ENCODE data around the gene REEP5.

REEP5 gene

GRCh38 chr5:112958093-112959088 lies 36.4 kb upstream of the REEP5 start:
- Histone ChIP-seq H3K9ac (ENCODE audit: low read length) (no peak overlapping the region), H3K4me3 (ENCODE audit: low read depth, low read length) (no peak overlapping the region), H3K4me1 (ENCODE audit: control insufficient read depth, insufficient read depth, low read length) (no peaks in the 10 kb centered on the region; the same call in 1 of the 2 replicates), H3K27ac (ENCODE audit: low read depth, low read length) (no peak overlapping the region), H3K36me3 (ENCODE audit: control insufficient read depth, insufficient read depth, low read length) (no peaks in the 10 kb centered on the region), H3K27me3 (ENCODE audit: control insufficient read depth, insufficient read depth, low read length) (no peaks in the 10 kb centered on the region), H3K9me3 (ENCODE audit: control insufficient read depth, insufficient read depth, low read depth, low read length) (peaks cover 7% of the 10 kb centered on the region)

GRCh38 chr5:112957036-112957808 lies 35.2 kb upstream of the REEP5 start:
- Histone ChIP-seq H3K36me3 (ENCODE audit: control insufficient read depth, insufficient read depth, low read length) (no peaks in the 10 kb centered on the region), H3K4me1 (ENCODE audit: control insufficient read depth, insufficient read depth, low read length) (no peaks in the 10 kb centered on the region; the same call in 1 of the 2 replicates), H3K9ac (ENCODE audit: low read length) (no peak overlapping the region), H3K4me3 (ENCODE audit: low read depth, low read length) (no peak overlapping the region), H3K9me3 (ENCODE audit: control insufficient read depth, insufficient read depth, low read depth, low read length) (peaks cover 7% of the 10 kb centered on the region), H3K27me3 (ENCODE audit: control insufficient read depth, insufficient read depth, low read length) (no peaks in the 10 kb centered on the region), H3K27ac (ENCODE audit: low read depth, low read length) (no peak overlapping the region)

GRCh38 chr5:112956606-112957005 lies 34.6 kb upstream of the REEP5 start:
- H3K4me3 ChIP-seq (ENCODE audit: low read depth, low read length), result no peak overlapping the region
- no peaks in the 10 kb centered on the region for H3K27me3 ChIP-seq (ENCODE audit: control insufficient read depth, insufficient read depth, low read length)
- no peak overlapping the region for H3K27ac ChIP-seq (ENCODE audit: low read depth, low read length)
- H3K9me3 ChIP-seq (ENCODE audit: control insufficient read depth, insufficient read depth, low read depth, low read length), result peaks cover 9% of the 10 kb centered on the region
- no peaks in the 10 kb centered on the region for H3K36me3 ChIP-seq (ENCODE audit: control insufficient read depth, insufficient read depth, low read length)
- H3K4me1 ChIP-seq (ENCODE audit: control insufficient read depth, insufficient read depth, low read length), result no peaks in the 10 kb centered on the region; the same call in 1 of the 2 replicates
- no peak overlapping the region for H3K9ac ChIP-seq (ENCODE audit: low read length)

GRCh38 chr5:112951124-112951702 lies 29.2 kb upstream of the REEP5 start:
- Histone ChIP-seq H3K36me3 (ENCODE audit: control insufficient read depth, insufficient read depth, low read length) (no peaks in the 10 kb centered on the region), H3K27me3 (ENCODE audit: control insufficient read depth, insufficient read depth, low read length) (no peaks in the 10 kb centered on the region), H3K27ac (ENCODE audit: low read depth, low read length) (no peak overlapping the region), H3K9me3 (ENCODE audit: control insufficient read depth, insufficient read depth, low read depth, low read length) (peaks cover 10% of the 10 kb centered on the region), H3K4me1 (ENCODE audit: control insufficient read depth, insufficient read depth, low read length) (no peaks in the 10 kb centered on the region), H3K9ac (ENCODE audit: low read length) (no peak overlapping the region), H3K4me3 (ENCODE audit: low read depth, low read length) (no peak overlapping the region)

- Histone ChIP-seq H3K27ac (ENCODE audit: low read depth, low read length) (no peak overlapping the region), H3K9ac (ENCODE audit: low read length) (no peak overlapping the region)
These were observed 26.4 kb upstream of the REEP5 start for GRCh38 chr5:112948458-112948857.

GRCh38 chr5:112940670-112941069 lies 18.6 kb upstream of the REEP5 start:
- Histone ChIP-seq H3K9me3 (ENCODE audit: control insufficient read depth, insufficient read depth, low read depth, low read length) (no peaks in the 10 kb centered on the region), H3K27me3 (ENCODE audit: control insufficient read depth, insufficient read depth, low read length) (no peaks in the 10 kb centered on the region), H3K27ac (ENCODE audit: low read depth, low read length) (no peak overlapping the region), H3K36me3 (ENCODE audit: control insufficient read depth, insufficient read depth, low read length) (no peaks in the 10 kb centered on the region), H3K4me1 (ENCODE audit: control insufficient read depth, insufficient read depth, low read length) (no peaks in the 10 kb centered on the region), H3K4me3 (ENCODE audit: low read depth, low read length) (no peak overlapping the region), H3K9ac (ENCODE audit: low read length) (no peak overlapping the region)

More at GRCh38 chr5:112948458-112948857, 26.4 kb upstream of the REEP5 start:
- Histone ChIP-seq H3K4me3 (ENCODE audit: low read depth, low read length) (no peak overlapping the region), H3K27me3 (ENCODE audit: control insufficient read depth, insufficient read depth, low read length) (no peaks in the 10 kb centered on the region), H3K4me1 (ENCODE audit: control insufficient read depth, insufficient read depth, low read length) (no peaks in the 10 kb centered on the region), H3K36me3 (ENCODE audit: control insufficient read depth, insufficient read depth, low read length) (no peaks in the 10 kb centered on the region), H3K9me3 (ENCODE audit: control insufficient read depth, insufficient read depth, low read depth, low read length) (peaks cover 4% of the 10 kb centered on the region; the same call in 1 of the 2 replicates)

GRCh38 chr5:112938286-112938685 lies 16.3 kb upstream of the REEP5 start:
- no peak overlapping the region for H3K4me3 ChIP-seq (ENCODE audit: low read depth, low read length)
- no peaks in the 10 kb centered on the region for H3K36me3 ChIP-seq (ENCODE audit: control insufficient read depth, insufficient read depth, low read length)
- no peak overlapping the region for H3K9ac ChIP-seq (ENCODE audit: low read length)
- no peaks in the 10 kb centered on the region for H3K9me3 ChIP-seq (ENCODE audit: control insufficient read depth, insufficient read depth, low read depth, low read length)
- H3K4me1 ChIP-seq (ENCODE audit: control insufficient read depth, insufficient read depth, low read length), result no peaks in the 10 kb centered on the region
- H3K27me3 ChIP-seq (ENCODE audit: control insufficient read depth, insufficient read depth, low read length), result no peaks in the 10 kb centered on the region
- no peak overlapping the region for H3K27ac ChIP-seq (ENCODE audit: low read depth, low read length)

GRCh38 chr5:112935675-112936074 lies 13.6 kb upstream of the REEP5 start:
- Histone ChIP-seq H3K4me1 (ENCODE audit: control insufficient read depth, insufficient read depth, low read length) (no peaks in the 10 kb centered on the region), H3K9ac (ENCODE audit: low read length) (no peak overlapping the region), H3K27me3 (ENCODE audit: control insufficient read depth, insufficient read depth, low read length) (no peaks in the 10 kb centered on the region), H3K27ac (ENCODE audit: low read depth, low read length) (no peak overlapping the region), H3K36me3 (ENCODE audit: control insufficient read depth, insufficient read depth, low read length) (no peaks in the 10 kb centered on the region), H3K4me3 (ENCODE audit: low read depth, low read length) (no peak overlapping the region), H3K9me3 (ENCODE audit: control insufficient read depth, insufficient read depth, low read depth, low read length) (no peaks in the 10 kb centered on the region)

- no peak overlapping the region for H3K9ac ChIP-seq (ENCODE audit: low read length)
- H3K36me3 ChIP-seq (ENCODE audit: control insufficient read depth, insufficient read depth, low read length), result no peaks in the 10 kb centered on the region
- no peaks in the 10 kb centered on the region for H3K9me3 ChIP-seq (ENCODE audit: control insufficient read depth, insufficient read depth, low read depth, low read length)
- H3K4me3 ChIP-seq (ENCODE audit: low read depth, low read length), result no peak overlapping the region
- no peak overlapping the region for H3K27ac ChIP-seq (ENCODE audit: low read depth, low read length)
- H3K27me3 ChIP-seq (ENCODE audit: control insufficient read depth, insufficient read depth, low read length), result no peaks in the 10 kb centered on the region
- H3K4me1 ChIP-seq (ENCODE audit: control insufficient read depth, insufficient read depth, low read length), result no peaks in the 10 kb centered on the region
These were observed 12.3 kb upstream of the REEP5 start for GRCh38 chr5:112934366-112934663.

- H3K36me3 ChIP-seq (ENCODE audit: control insufficient read depth, insufficient read depth, low read length), result no peaks in the 10 kb centered on the region
- H3K27me3 ChIP-seq (ENCODE audit: control insufficient read depth, insufficient read depth, low read length), result no peaks in the 10 kb centered on the region
- H3K4me3 ChIP-seq (ENCODE audit: low read depth, low read length), result no peak overlapping the region
- no peaks in the 10 kb centered on the region for H3K4me1 ChIP-seq (ENCODE audit: control insufficient read depth, insufficient read depth, low read length)
- no peak overlapping the region for H3K27ac ChIP-seq (ENCODE audit: low read depth, low read length)
- no peaks in the 10 kb centered on the region for H3K9me3 ChIP-seq (ENCODE audit: control insufficient read depth, insufficient read depth, low read depth, low read length)
- no peak overlapping the region for H3K9ac ChIP-seq (ENCODE audit: low read length)
These were observed 11.8 kb upstream of the REEP5 start for GRCh38 chr5:112933651-112934365.
